ENCODE data around the gene DYRK3.

- TF ChIP-seq NR2C2 (CRISPR knock-in tag; IDR thresholded peaks at IDR 0.05) (no peak), NR2C2 (tag; IDR thresholded peaks at IDR 0.05) (no peak), CTCF (IDR thresholded peaks at IDR 0.05 in 2 of 3, conservative IDR thresholded peaks at IDR 0.05 in 1 of 3; ENCODE audit: insufficient read depth in 2 of 3, low read depth in 1 of 3, low read length in 3 of 3) (no peak)
These were observed 30.5 kb upstream of the DYRK3 start for GRCh38 chr1:206604861-206605260.
